GM19452 (cell line): ENCODE data around the gene CDK6.

Experiments
- ATAC-seq: cut with Tn5 transposase; IDR thresholded peaks from one replicate; pipeline ENCODE4 v1.9.1; 2021; ENCODE audit not compliant: unreplicated experiment

CDK6 gene

DNA sequence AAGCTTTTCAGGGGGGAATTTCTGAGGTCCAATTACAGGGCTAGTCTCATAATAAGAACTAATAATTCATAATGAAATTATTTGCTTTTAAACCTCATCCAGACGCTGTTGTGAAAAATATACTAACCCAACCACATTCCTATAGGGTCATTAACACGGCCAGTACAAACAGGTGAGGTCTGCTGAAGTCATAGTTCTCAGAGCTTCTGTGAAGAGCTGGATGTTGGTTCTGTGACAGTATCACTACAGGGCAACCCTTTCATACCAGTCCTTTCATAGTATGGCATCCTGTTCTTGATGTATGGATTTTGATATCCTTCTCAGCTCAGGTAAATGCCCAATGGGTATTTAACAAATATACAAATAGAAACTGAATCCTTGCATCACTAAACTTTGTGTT lies 183.8 kb downstream of the CDK6 start:
- ATAC-seq, result no peak

GRCh38 chr7:92650391-92650790 lies 186.0 kb downstream of the CDK6 start:
- ATAC-seq, result no peak

DNA sequence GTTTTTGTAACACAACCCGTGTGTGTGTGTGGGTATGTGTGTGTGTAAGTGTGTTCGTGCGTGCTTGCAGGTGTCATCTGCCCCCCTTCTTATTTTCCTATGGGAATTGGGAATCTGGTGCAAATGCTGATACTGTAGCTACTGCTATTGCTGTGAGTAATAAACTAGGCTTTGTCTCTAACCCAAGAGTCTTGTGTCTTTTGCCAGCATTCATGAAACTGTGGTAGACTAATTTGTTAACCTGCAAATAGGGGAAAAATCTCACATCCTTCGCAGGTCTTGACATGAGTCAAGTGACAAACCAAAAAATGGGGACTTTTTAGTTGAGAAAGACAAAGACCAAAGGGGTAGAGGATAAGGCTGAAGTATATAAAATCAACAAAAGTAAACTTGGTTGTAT lies 188.3 kb downstream of the CDK6 start:
- peak; percentile 57 for ATAC-seq

DNA sequence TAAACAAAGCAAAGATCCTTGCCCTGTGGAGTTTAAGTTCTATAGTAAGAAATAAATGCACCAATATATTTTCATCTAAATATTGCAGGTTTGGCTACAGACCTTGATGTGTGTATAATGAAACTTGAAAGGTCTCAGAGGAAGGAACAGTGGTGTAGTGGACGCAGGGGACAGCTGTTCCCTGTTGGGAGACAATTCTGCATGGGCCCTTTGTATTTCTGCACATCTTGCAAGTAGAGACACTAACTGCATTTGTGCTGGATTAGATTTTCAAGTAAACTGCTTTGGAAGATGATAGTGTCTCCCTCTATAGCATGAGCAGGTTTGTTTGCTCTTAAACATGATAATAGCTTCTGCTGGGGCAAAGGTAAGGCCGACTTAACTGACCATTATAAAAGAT lies 188.7 kb downstream of the CDK6 start:
- no peak for ATAC-seq

- peak; percentile 45 for ATAC-seq
Observed at GRCh38 chr7:92647011-92647625, 189.3 kb downstream of the CDK6 start.

- no peak for ATAC-seq
Observed at GRCh38 chr7:92645114-92646061, 191.0 kb downstream of the CDK6 start.

DNA sequence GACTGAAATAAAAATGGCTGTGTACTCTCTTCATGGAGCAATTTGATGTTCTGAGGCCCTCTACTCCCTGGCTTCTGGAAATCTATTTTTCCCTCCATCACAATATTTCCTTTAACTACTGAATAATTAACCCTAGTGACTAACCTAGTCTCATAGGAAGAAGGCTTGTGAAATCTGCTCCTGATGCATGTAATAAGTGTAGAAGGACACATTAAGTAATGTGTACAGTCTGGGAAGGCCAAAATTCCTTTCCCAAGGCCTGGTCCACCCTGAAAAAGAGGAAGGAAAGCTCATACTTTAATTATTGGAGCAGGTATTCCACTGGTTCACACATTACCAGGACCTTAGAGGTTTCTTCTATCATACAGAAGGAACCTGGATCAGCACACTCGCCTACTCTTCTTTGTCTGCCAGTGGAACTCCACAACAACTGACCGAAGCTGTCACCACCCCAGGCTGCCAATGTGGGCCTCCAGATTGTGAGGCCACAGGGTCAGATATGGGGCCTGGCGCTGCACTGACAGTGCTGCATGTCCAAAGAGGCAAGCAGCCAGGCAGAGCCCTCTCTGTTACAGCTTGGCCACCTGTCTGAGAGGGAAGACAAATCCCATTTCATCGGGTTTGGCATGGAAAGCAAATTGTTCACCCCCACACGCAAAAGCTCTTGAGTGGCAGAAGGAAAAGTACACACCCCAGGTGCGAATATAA lies 191.8 kb downstream of the CDK6 start:
- no peak for ATAC-seq

DNA sequence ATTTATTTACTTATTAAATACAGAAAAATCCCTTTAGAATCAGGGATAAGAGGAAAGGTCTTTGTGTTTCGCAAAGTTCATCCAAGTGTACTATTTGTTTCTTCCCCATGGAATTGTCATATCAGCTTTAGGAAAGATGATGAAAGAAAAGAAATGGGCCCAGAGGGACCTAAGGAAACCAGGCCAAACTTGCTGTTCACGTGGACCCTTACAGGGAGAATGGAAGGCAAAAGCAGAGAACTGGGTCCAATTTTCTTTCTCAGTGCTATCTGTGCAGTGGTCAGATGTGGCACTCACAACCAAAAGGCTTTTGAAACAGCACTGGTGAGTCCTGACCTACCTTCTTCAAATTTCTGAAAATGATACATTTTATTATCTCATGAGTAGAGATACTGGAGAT lies 192.6 kb downstream of the CDK6 start:
- no peak for ATAC-seq

GRCh38 chr7:92641921-92642511 lies 194.4 kb downstream of the CDK6 start:
- ATAC-seq, result peak; percentile 84

DNA sequence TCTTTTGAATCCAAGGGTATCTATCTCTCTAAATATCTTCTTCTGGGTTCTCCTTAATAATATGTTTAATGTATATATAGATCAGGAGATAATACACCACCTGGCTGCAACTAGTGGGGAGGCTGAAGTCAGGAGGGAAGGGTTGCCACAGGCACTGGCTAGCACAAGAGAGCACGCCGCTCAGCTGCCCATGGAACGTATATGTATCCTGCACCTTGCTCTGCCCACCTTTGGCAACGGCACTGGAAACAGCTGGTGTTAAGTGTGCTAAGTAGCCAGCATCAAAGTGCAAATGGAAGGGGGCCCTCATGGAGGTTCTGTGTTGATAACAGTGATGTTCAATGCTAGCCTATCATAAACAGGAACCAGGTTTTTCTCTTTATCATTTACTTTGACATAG lies 196.4 kb downstream of the CDK6 start:
- ATAC-seq, result no peak

- ATAC-seq, result no peak
Observed at GRCh38 chr7:92639213-92639896, 197.0 kb downstream of the CDK6 start.

DNA sequence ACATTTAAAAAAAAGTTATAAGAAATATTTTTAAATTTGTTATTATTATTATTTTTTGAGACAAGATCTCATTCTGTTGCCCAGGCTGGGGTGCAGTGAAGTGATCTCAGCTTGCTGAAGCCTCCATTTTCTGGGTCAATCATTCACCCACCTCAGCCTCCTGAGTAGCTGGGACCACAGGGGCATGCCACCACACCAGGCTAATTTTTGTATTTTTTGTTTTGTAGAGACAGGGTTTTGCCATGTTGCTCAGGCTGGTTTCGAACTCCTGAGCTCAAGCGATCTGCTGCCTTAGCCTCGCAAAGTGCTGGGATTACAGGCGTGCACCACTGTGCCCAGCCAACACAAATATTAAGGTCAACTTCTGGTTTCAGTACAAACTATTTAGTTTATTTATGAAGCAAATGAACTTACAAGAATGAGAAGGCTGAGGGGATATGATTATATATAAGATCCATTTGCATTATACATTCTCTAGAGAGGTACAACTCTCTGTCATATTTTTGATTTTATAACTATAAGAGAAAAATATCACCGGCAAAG lies 200.3 kb downstream of the CDK6 start:
- ATAC-seq, result no peak

- no peak for ATAC-seq
Observed at GRCh38 chr7:92635538-92635937, 200.8 kb downstream of the CDK6 start.

DNA sequence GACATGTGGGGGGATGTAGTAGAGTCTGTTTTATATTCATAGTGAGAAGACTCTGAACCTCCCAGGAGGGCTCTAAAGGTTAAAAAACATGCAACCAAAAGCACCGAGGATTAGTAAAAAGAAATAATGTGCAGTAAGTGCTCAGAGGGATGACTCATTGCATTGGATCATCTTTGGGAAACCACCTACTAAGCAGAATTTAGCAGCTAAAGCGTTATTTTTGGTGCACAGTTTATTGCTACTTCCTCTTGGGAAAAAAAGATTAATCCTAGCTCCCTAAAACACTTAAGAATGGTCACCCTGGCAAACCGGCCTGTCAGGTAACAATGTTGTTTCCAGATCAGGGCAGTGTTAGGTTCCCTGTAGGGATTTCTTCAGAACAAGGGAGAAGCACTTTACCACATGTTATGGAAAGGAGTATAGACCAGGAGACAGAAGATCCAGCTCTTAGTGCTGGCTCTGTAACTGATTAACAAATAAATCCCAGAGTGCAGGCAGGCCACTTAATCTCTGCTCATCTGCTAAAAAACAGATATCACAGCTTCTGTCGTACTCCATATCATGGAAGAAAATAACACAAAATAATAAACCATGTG lies 201.4 kb downstream of the CDK6 start:
- peak; percentile 16 for ATAC-seq

- ATAC-seq, result no peak
Observed at GRCh38 chr7:92634205-92634604, 202.2 kb downstream of the CDK6 start.

GRCh38 chr7:92633211-92633906 lies 203.0 kb downstream of the CDK6 start:
- ATAC-seq, result no peak

DNA sequence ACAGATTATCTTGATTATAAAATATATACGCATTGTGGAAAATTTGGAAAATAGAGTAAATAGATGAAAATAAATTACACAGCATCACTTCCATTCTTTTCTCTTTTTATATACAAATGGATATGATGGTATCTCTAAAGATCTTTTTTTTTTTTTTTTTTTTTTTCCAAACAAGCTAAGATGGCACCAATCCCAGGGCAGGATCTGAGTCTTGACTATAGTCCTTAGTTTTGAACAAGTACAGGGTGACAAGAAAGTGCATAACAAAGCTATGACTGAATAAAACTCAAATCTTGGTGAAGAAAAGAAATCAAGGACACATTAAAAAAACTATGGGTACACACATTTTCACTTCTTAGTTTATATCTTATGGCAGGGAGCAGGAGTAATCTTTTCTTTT lies 203.6 kb downstream of the CDK6 start:
- ATAC-seq, result no peak

- peak; percentile 20 for ATAC-seq
Observed at GRCh38 chr7:92631850-92632487, 204.4 kb downstream of the CDK6 start.
